Mesothelial cell of epicardium (in vitro differentiated cells): ENCODE results near the gene PTPN20. TPM values are rescaled to one million over a fixed set of nuclear protein-coding genes. Genes with fewer than 3 reads are reported as not detected.

Experiments
- DNase-seq, 2 experiments: peaks; one replicate each; pipeline ENCODE4 v3.0.0; 2021; ENCODE audit warnings: low spot score in 2 of 2; ENCODE audit not compliant: unreplicated experiment in 2 of 2
- H3K27ac Mint-ChIP-seq: 2 replicates; pipeline ENCODE4 v1.8.0; 2021; ENCODE audit warnings: mixed read lengths
- H3K27me3 Mint-ChIP-seq: 2 replicates; pipeline ENCODE4 v1.8.0; 2021; ENCODE audit warnings: low read depth, mixed read lengths
- H3K36me3 Mint-ChIP-seq: 2 replicates; pipeline ENCODE4 v1.8.0; 2021; ENCODE audit warnings: mixed read lengths
- H3K4me1 Mint-ChIP-seq: 2 replicates; pipeline ENCODE4 v1.8.0; 2021; ENCODE audit warnings: mixed read lengths
- H3K4me3 Mint-ChIP-seq: 2 replicates; pipeline ENCODE4 v1.8.0; 2021; ENCODE audit warnings: mild to moderate bottlenecking, moderate library complexity, mixed read lengths
- H3K9me3 Mint-ChIP-seq: 2 replicates; pipeline ENCODE4 v1.8.0; 2021; ENCODE audit warnings: mixed read lengths
- total RNA-seq: library from RNA; stranded (reverse); gene quantifications from 3 replicates; pipeline ENCODE4 v1.2.1, GENCODE V29; 2021
- TF ChIP-seq, protein P1 (sequence below): fragments of 200-600 bp; sonication (generic); IDR thresholded peaks from one replicate; pipeline ENCODE4 v1.5.0; 2021; ENCODE audit warnings: antibody characterized with exemption; ENCODE audit not compliant: unreplicated experiment

PTPN20 gene
- total RNA-seq, 1 donor from 2014 or later: not detected

DNA sequence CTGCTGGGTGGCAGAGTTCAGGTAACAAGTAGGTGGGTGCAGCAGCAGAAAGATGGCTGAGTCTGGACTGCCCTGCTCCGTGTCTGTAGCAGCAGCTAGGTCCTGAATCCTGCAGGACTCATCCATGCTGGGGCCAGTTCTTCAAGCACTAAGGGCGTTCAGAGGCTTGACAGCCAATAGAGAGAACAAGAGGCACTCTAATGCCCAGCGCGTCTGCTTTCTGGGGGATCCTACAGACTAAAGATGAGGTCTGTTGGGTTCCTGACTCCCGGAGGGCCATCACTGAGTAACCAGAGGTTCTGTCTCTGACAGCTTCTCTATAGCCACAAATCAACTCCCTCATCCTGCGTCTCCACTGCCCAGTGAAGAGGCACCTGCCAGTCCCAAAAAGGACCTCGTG, 125.5 kb downstream of the PTPN20 start:
- no peak overlapping the region for H3K4me3 Mint-ChIP-seq
- no peaks in the 10 kb centered on the region for H3K9me3 Mint-ChIP-seq
- TF ChIP-seq, protein P1, sequence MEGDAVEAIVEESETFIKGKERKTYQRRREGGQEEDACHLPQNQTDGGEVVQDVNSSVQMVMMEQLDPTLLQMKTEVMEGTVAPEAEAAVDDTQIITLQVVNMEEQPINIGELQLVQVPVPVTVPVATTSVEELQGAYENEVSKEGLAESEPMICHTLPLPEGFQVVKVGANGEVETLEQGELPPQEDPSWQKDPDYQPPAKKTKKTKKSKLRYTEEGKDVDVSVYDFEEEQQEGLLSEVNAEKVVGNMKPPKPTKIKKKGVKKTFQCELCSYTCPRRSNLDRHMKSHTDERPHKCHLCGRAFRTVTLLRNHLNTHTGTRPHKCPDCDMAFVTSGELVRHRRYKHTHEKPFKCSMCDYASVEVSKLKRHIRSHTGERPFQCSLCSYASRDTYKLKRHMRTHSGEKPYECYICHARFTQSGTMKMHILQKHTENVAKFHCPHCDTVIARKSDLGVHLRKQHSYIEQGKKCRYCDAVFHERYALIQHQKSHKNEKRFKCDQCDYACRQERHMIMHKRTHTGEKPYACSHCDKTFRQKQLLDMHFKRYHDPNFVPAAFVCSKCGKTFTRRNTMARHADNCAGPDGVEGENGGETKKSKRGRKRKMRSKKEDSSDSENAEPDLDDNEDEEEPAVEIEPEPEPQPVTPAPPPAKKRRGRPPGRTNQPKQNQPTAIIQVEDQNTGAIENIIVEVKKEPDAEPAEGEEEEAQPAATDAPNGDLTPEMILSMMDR: no peak
- H3K4me1 Mint-ChIP-seq: peaks cover 23% of the 10 kb centered on the region
- peaks cover 16% of the 10 kb centered on the region for H3K27me3 Mint-ChIP-seq
- no peaks in the 10 kb centered on the region for H3K36me3 Mint-ChIP-seq
- DNase-seq: no peak
- H3K27ac Mint-ChIP-seq: no peak overlapping the region

DNA sequence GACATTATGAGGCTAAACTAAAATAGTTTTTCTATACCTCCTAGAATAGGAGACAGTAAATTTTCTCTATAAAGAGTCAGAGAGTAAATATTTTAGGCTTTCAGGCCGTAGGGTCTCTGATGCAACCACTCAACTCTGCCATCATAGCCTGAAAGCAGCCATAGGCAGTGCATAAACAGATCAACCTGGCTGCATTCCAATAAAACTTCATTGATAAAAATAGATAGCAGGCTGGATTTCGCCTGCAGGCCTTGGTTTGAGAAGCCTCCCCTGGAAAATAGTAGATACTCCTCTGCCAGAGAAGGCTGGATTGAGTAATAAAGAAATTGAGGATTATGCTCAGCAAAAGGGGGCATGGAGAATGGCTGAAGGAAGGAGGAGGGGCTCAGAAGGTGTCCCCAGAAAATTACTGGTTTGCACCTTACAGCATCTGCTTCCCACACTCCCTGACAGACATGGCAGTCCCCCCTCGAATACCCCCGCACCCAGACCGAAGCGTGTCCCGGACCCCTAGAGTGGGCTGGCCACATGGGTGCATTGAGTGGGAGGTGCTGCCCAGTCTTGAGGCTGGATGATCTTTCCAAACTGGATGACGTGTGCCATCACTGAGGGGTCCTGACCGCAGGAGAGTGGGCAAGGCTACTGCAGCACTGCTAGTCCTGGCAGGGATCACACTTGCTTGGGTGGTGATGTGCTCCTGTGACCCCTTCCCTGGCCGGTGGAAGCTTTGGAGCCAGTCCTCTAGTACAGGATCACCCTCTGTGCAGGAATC, 126.6 kb downstream of the PTPN20 start:
- DNase-seq: no peak
- Mint-ChIP-seq H3K27ac (no peak overlapping the region), H3K4me3 (no peak overlapping the region), H3K9me3 (no peaks in the 10 kb centered on the region), H3K36me3 (no peaks in the 10 kb centered on the region), H3K4me1 (peaks cover 23% of the 10 kb centered on the region), H3K27me3 (peaks cover 16% of the 10 kb centered on the region)
- TF ChIP-seq, protein P1: no peak

DNA sequence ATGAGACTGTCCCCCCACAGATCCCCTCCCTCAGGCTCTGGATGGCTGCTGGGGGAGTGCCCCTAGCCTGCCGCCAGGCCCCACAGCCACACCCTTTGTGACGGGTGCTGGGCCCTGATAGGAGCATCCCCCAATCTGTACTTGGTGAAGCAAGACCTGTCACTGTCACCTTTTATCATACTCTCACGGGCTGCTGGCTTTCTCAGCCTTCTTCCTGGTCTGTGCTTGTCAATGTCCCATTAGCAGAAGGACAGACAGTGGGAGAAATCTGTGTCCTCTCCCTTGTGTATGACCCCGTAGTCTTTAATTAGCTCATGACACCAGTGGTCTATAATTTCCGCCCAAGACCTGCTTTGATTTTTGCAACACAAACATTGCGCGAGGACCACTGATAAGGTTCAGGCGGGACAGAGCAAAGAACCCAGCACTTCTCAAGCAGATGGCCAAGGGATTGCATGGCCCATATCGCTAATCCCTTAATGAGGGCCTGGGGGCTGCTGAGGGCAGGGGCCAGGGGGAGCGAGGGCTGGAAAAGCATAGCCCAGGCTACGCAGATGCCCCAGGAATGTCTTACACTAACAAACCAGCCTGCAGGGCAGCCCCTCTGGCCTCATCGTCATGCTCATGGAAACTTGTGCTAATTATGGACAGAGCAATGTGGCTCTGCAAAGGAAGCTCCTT, 127.8 kb downstream of the PTPN20 start:
- Mint-ChIP-seq H3K4me3 (no peak overlapping the region), H3K9me3 (no peaks in the 10 kb centered on the region), H3K4me1 (peaks cover 23% of the 10 kb centered on the region), H3K36me3 (no peaks in the 10 kb centered on the region), H3K27ac (no peak overlapping the region), H3K27me3 (peaks cover 14% of the 10 kb centered on the region)
- no peak for DNase-seq
- TF ChIP-seq, protein P1: no peak

DNA sequence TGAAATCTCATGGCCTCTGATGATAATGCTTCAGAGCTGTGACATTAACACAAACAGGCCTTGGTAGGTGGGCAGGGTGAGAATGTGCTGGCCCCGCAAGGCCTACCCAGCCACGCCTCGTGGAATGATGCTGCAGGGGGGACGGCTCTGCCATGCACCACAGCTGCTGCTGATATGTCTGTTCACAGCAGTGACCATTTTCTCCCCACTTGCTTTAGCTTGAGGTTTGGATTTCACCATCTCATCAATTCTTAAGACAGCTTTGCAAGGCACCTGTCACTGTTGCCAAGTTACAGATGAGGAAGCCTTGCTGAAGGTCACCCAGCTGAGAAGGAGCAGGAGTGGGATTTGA, 128.3 kb downstream of the PTPN20 start:
- TF ChIP-seq, protein P1: no peak
- H3K36me3 Mint-ChIP-seq: no peaks in the 10 kb centered on the region
- H3K27ac Mint-ChIP-seq: no peak overlapping the region
- peaks cover 14% of the 10 kb centered on the region for H3K27me3 Mint-ChIP-seq
- no peak overlapping the region for H3K4me3 Mint-ChIP-seq
- DNase-seq: no peak
- peaks cover 23% of the 10 kb centered on the region for H3K4me1 Mint-ChIP-seq
- no peaks in the 10 kb centered on the region for H3K9me3 Mint-ChIP-seq

DNA sequence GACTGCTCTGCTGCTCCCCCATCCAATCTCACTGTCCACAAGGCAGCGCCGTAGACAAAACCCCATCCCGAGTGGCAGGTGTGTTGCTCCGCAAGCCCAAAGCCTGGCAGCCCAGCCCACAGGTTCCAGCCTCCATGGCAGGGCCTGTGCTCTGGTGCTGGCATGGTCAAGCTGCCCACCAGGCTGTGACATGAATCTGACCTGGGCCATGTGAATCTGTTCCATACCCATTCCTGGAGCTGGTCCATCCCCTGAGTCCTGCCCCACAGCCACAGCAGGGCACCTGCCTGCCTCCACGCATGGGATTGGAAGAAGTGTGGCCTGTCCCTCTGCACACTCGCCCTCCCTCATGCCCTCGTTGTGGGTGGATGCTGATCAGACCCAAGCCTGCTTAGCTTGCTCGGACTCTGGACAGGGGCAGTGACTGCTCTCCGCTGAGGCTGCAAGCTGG, 128.8 kb downstream of the PTPN20 start:
- Mint-ChIP-seq H3K9me3 (no peaks in the 10 kb centered on the region), H3K4me1 (peaks cover 23% of the 10 kb centered on the region), H3K27me3 (peaks cover 14% of the 10 kb centered on the region), H3K4me3 (no peak overlapping the region), H3K27ac (no peak overlapping the region), H3K36me3 (no peaks in the 10 kb centered on the region)
- TF ChIP-seq, protein P1: no peak
- DNase-seq: no peak
